ENCODE measurements around the gene CGREF1. TPM values are rescaled to one million over a fixed set of nuclear protein-coding genes. Genes with fewer than 3 reads are reported as not detected.
"Not testable (repeated sequence)": the region's sequence is repeated elsewhere in the genome, so short reads cannot be mapped to it uniquely, and the experiment has no call there.

The CGREF1 gene
- total RNA-seq, 1 donor from 2014 or later: 0.43 TPM

- ATAC-seq (peak; percentile 91), DNase-seq (peak; percentile 85)
- peaks cover 4% of the 10 kb centered on the region for H3K4me1 ChIP-seq
- H3K36me3 ChIP-seq: no peaks in the 10 kb centered on the region
- H3K9me3 ChIP-seq: no peaks in the 10 kb centered on the region
- peaks cover 9% of the 10 kb centered on the region for H3K27me3 ChIP-seq
- H3K27ac ChIP-seq: peak within 1 kb of the TSS; percentile 55
- peak within 1 kb of the TSS; percentile 62 for H3K4me3 ChIP-seq
- intact Hi-C loops (cut with DNase I): no loop called here
- no peak for TF ChIP-seq CTCF (IDR thresholded peaks at IDR 0.05)
These were observed 4.6 kb upstream of the CGREF1 start, which contains the start of gene ABHD1 for GRCh38 chr2:27123302-27124150. Gene ABHD1, plus strand, starts transcription at chr2:27123815. Its CDS starts 134 bp downstream, at chr2:27123949.

GRCh38 chr2:27122791-27123190 is 3.9 kb upstream of the CGREF1 start:
- ATAC-seq: no peak
- Histone ChIP-seq H3K27ac (peak overlapping the region; percentile 55), H3K9me3 (no peaks in the 10 kb centered on the region)

GRCh38 chr2:27121906-27122305 is 3.0 kb upstream of the CGREF1 start:
- no peak for ATAC-seq
- Histone ChIP-seq H3K27me3 (peaks cover 25% of the 10 kb centered on the region), H3K27ac (no peak overlapping the region), H3K9me3 (no peaks in the 10 kb centered on the region), H3K36me3 (no peaks in the 10 kb centered on the region), H3K4me3 (no peak overlapping the region), H3K4me1 (peaks cover 10% of the 10 kb centered on the region)
- intact Hi-C loops (cut with DNase I): no loop called here
- TF ChIP-seq CTCF (IDR thresholded peaks at IDR 0.05): no peak
- DNase-seq: no peak

More at GRCh38 chr2:27122791-27123190, 3.9 kb upstream of the CGREF1 start:
- intact Hi-C loops (cut with DNase I): no loop called here
- peaks cover 17% of the 10 kb centered on the region for H3K27me3 ChIP-seq
- H3K4me1 ChIP-seq: peaks cover 10% of the 10 kb centered on the region
- TF ChIP-seq CTCF (IDR thresholded peaks at IDR 0.05): no peak
- peak overlapping the region; percentile 62 for H3K4me3 ChIP-seq
- DNase-seq: no peak
- H3K36me3 ChIP-seq: no peaks in the 10 kb centered on the region

- intact Hi-C loops (cut with DNase I); H3K9me3 ChIP-seq; DNase-seq; H3K36me3 ChIP-seq; H3K27ac ChIP-seq; ATAC-seq: not testable (repeated sequence)
- H3K27me3 ChIP-seq: peaks cover 26% of the 10 kb centered on the region
- peaks cover 10% of the 10 kb centered on the region for H3K4me1 ChIP-seq
- H3K4me3 ChIP-seq: peak overlapping the region; percentile 30
These were observed 372 bp upstream of the CGREF1 start for GRCh38 chr2:27119330-27119670.

GRCh38 chr2:27117995-27118524 is 868 bp downstream of the CGREF1 start:
- Histone ChIP-seq H3K4me3 (peak overlapping the region; percentile 30), H3K27ac (no peak overlapping the region), H3K9me3 (no peaks in the 10 kb centered on the region), H3K4me1 (peaks cover 7% of the 10 kb centered on the region), H3K27me3 (peaks cover 26% of the 10 kb centered on the region), H3K36me3 (no peaks in the 10 kb centered on the region)
- ATAC-seq (no peak), DNase-seq (no peak)
- no peak for TF ChIP-seq CTCF (IDR thresholded peaks at IDR 0.05)
- intact Hi-C loops (cut with DNase I): no loop called here

GRCh38 chr2:27115519-27115918 is 3.4 kb downstream of the CGREF1 start:
- TF ChIP-seq CTCF (IDR thresholded peaks at IDR 0.05): no peak
- Histone ChIP-seq H3K4me1 (peaks cover 7% of the 10 kb centered on the region), H3K36me3 (no peaks in the 10 kb centered on the region), H3K27ac (no peak overlapping the region), H3K4me3 (no peak overlapping the region), H3K9me3 (no peaks in the 10 kb centered on the region), H3K27me3 (peaks cover 26% of the 10 kb centered on the region)
- ATAC-seq (no peak), DNase-seq (no peak)
- intact Hi-C loops (cut with DNase I): no loop called here

- ATAC-seq; H3K4me3 ChIP-seq; H3K9me3 ChIP-seq; DNase-seq; H3K4me1 ChIP-seq; intact Hi-C loops (cut with DNase I); H3K27ac ChIP-seq; H3K36me3 ChIP-seq; H3K27me3 ChIP-seq: not testable (repeated sequence)
These were observed 7.4 kb downstream of the CGREF1 start for GRCh38 chr2:27111392-27112078.

GRCh38 chr2:27110603-27111352 is 8.2 kb downstream of the CGREF1 start:
- H3K27ac ChIP-seq; DNase-seq; H3K36me3 ChIP-seq; H3K27me3 ChIP-seq; H3K9me3 ChIP-seq; H3K4me3 ChIP-seq; H3K4me1 ChIP-seq; intact Hi-C loops (cut with DNase I); ATAC-seq: not testable (repeated sequence)
